ENCODE data around the gene HOXB4. TPM values are rescaled to one million over a fixed set of nuclear protein-coding genes. Genes with fewer than 3 reads are reported as not detected.

HOXB4 gene
- total and polyA plus RNA-seq, 12 donors: 1.7 to 9.8 (median 3.4) TPM

DNA sequence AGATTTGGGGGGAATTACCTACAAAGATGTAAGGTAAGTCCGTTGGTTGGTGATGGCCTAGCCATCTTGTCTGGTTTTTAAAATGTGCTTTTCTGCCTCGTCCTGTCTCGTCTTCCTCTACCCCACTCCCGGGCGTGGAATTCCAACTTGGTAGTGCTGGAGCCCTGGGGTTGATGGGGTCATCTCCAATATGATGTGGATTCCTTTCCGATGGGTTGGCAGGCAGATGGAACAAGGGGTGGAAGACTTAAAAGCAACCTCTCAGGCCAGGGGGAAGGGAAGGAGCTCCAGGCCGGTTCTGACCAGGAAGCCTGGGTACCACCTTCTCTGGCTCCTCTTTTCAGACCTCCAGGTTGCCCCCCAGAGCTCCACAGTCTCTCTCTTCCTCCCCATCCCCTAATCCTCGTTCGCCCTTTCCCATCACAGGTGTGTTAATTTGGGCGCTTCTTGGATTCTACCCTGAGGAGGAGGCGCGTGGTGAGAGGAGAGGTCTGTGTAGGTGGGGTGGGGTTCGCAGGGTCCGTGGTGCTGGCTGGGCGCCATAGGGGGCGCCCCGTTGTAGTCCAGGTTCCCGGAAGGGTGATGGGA, 28.1 kb downstream of the HOXB4 start:
- 79 to 87% (median 83%) methylated on average over 15 to 18 of the region's 18 CpGs for WGBS, 4 donors
- no peak for DNase-seq
- intact Hi-C loops (cut with DNase I): no loop called here
- Histone ChIP-seq H3K9me3 (replicated peaks in 1 of 3) (no peaks in the 10 kb centered on the region), H3K27me3 (no peaks in the 10 kb centered on the region), H3K4me3 (no peak overlapping the region), H3K4me1 (replicated peaks in 1 of 2) (peaks cover 13 to 42% of the 10 kb centered on the region in 2 donors), H3K36me3 (replicated peaks in 1 of 2) (peaks cover 0 to 6% of the 10 kb centered on the region in 2 donors), H3K27ac (peak overlapping the region in 2 of 5 donors; percentile 38 to 54)
- no peak for TF ChIP-seq POLR2A (IDR thresholded peaks at IDR 0.05)
- TF ChIP-seq, protein P1, sequence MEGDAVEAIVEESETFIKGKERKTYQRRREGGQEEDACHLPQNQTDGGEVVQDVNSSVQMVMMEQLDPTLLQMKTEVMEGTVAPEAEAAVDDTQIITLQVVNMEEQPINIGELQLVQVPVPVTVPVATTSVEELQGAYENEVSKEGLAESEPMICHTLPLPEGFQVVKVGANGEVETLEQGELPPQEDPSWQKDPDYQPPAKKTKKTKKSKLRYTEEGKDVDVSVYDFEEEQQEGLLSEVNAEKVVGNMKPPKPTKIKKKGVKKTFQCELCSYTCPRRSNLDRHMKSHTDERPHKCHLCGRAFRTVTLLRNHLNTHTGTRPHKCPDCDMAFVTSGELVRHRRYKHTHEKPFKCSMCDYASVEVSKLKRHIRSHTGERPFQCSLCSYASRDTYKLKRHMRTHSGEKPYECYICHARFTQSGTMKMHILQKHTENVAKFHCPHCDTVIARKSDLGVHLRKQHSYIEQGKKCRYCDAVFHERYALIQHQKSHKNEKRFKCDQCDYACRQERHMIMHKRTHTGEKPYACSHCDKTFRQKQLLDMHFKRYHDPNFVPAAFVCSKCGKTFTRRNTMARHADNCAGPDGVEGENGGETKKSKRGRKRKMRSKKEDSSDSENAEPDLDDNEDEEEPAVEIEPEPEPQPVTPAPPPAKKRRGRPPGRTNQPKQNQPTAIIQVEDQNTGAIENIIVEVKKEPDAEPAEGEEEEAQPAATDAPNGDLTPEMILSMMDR (IDR thresholded peaks at IDR 0.05): no peak

DNA sequence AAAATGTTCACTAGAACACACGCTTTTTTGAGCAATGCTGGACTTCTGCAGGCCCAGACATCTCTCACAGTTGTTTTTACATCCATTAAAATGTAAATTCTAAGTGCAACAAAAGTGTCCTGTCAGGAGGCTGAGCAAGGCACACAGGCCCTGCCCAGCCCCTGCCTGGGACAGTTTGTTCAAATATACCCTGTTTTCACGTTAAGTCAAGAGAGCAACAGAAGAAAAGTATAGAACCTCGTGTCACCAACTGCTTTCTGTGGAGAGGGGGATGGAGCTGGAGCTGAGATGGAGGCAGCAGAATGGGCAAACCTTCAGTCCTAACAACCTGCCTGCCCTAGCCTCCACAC, 28.9 kb downstream of the HOXB4 start:
- TF ChIP-seq POLR2A (IDR thresholded peaks at IDR 0.05): no peak
- TF ChIP-seq, protein P1 (IDR thresholded peaks at IDR 0.05): no peak
- Histone ChIP-seq H3K4me1 (replicated peaks in 1 of 2) (peaks cover 13 to 42% of the 10 kb centered on the region in 2 donors), H3K36me3 (replicated peaks in 1 of 2) (peaks cover 0 to 6% of the 10 kb centered on the region in 2 donors), H3K27me3 (no peaks in the 10 kb centered on the region), H3K27ac (peak overlapping the region in 1 of 5 donors; percentile 97), H3K9me3 (replicated peaks in 1 of 3) (no peaks in the 10 kb centered on the region), H3K4me3 (no peak overlapping the region)
- intact Hi-C loops (cut with DNase I): no loop called here
- DNase-seq: no peak
- WGBS, 4 donors: 70 to 75% (median 72%) methylated on average over 3 of the region's 3 CpGs

DNA sequence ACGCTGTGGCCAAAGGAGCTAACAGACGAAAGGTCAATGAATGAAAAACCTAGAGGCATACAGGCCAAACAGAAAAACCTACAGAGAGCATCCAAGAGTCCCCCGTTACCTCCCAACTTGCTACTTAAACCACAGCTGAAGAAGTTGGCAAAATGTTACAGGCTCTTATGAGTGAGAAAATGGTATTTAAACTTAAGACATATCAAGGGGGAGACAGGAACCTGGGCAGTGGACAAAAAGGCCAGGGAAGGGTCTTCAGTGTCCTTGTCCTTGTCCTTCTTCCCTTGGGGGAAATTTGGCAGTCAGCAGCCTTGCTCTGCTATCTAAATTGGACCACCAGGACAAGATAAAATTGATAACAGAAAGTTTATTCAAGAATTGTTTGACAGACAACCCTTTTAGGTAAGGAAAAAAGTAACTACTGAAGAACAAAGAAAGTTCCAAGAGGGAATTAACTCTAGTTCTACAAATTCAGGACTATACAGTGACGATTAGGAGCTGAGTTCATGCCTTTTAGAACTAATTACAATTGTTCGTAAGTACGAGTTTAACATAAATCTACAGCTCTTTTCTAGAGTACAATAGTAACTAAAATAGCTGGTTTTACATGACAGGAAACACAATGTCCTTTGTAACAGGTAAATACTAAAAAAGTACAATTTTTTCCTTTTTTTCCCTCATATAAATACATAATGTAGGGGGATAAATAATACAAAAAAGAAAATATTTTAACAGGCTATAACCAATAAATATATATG, 29.4 kb downstream of the HOXB4 start:
- no peak for DNase-seq
- intact Hi-C loops (cut with DNase I): no loop called here
- peaks cover 13 to 42% of the 10 kb centered on the region in 2 donors for H3K4me1 ChIP-seq (replicated peaks in 1 of 2)
- WGBS, 4 donors: 46 to 71% (median 52%) methylated on average over 6 of the region's 6 CpGs
- H3K27me3 ChIP-seq: no peaks in the 10 kb centered on the region
- no peaks in the 10 kb centered on the region for H3K9me3 ChIP-seq (replicated peaks in 1 of 3)
- peak overlapping the region in 2 of 5 donors; percentile 79 to 97 for H3K27ac ChIP-seq
- no peak overlapping the region for H3K4me3 ChIP-seq
- H3K36me3 ChIP-seq (replicated peaks in 1 of 2): peaks cover 0 to 6% of the 10 kb centered on the region in 2 donors
- TF ChIP-seq POLR2A (IDR thresholded peaks at IDR 0.05): no peak
- TF ChIP-seq, protein P1 (IDR thresholded peaks at IDR 0.05): no peak

DNA sequence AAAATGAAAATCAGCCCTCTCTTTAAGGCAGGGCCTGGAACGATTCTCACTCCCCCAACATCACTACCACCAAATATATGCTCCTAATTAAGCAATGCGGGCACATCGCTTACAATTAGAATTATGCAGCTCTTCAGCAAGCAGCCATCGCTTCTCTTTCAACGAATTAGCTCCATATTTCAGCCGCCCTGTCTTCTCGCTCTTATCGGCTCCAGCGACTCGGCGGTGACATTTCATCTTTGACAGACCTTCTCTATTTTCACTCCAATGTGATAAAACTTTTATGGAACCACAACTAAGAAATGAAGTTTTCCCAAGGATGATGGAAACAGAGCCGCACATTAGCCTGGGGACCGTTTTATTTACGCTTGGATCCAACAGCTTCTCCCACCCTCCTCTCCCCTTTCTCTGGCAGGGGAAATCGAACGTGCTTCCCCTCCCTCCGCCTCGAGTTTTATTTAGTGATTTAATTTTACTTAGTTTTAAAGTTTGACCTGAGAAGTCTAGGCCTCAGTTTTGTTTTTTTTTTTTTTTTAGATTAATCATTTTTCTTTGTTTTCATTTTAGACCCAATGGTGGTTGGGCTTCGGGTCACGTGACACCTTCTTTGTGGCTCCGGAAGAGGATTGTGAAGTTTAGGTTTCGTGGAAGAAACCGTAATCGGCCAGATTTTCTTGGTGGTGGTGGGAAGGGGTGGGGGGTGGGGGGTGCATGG, 30.2 kb downstream of the HOXB4 start:
- Histone ChIP-seq H3K4me1 (replicated peaks in 1 of 2) (peaks cover 13 to 39% of the 10 kb centered on the region in 2 donors), H3K36me3 (replicated peaks in 1 of 2) (peaks cover 0 to 11% of the 10 kb centered on the region in 2 donors), H3K4me3 (peak overlapping the region in 2 of 4 donors; percentile 1 to 21), H3K27ac (peak overlapping the region in 3 of 5 donors; percentile 54 to 97 (median 79)), H3K27me3 (no peaks in the 10 kb centered on the region), H3K9me3 (replicated peaks in 1 of 3) (no peaks in the 10 kb centered on the region)
- 30 to 49% (median 38%) methylated on average over 24 of the region's 24 CpGs for WGBS, 4 donors
- intact Hi-C loops (cut with DNase I): no loop called here
- no peak for TF ChIP-seq POLR2A (IDR thresholded peaks at IDR 0.05)
- TF ChIP-seq, protein P1 (IDR thresholded peaks at IDR 0.05): no peak
- DNase-seq: peak in 3 of 7 donors; percentile 34 to 79 (median 65)

Data from adrenal gland (tissue), 12 donors.